Activated naive CD4-positive, alpha-beta T cell treated with anti-CD3 and anti-CD28 coated beads, Interleukin-2, amount 10 ng/mL, durations not matched to agents 7 days and 5 days (primary cell): ENCODE data around the gene NKIRAS2.
A peak's percentile ranks its signal among the peaks of the same experiment; 100 is the strongest.

Source experiments
- CTCF ChIA-PET: fragments of 350-600 bp; sonication (Branson Sonifier 250); formaldehyde crosslinking; loops from one replicate; lab custom pipeline; 2021; ENCODE audit warnings: antibody characterized with exemption; lab: Charles Lee
- DNase-seq: peaks from one replicate; pipeline ENCODE4 v3.0.0-alpha.2; 2020
- H3K27ac Mint-ChIP-seq: one replicate; pipeline ENCODE4 v1.8.0; 2021; ENCODE audit warnings: mild to moderate bottlenecking, moderate library complexity, mixed read lengths
- H3K27me3 Mint-ChIP-seq: one replicate; pipeline ENCODE4 v1.8.0; 2021; ENCODE audit warnings: mild to moderate bottlenecking, mixed read lengths
- H3K36me3 Mint-ChIP-seq: one replicate; pipeline ENCODE4 v1.8.0; 2021; ENCODE audit warnings: mixed read lengths
- H3K4me1 Mint-ChIP-seq: one replicate; pipeline ENCODE4 v1.8.0; 2021; ENCODE audit warnings: mixed read lengths
- H3K4me3 Mint-ChIP-seq: one replicate; pipeline ENCODE4 v1.8.0; 2021; ENCODE audit warnings: mild to moderate bottlenecking, moderate library complexity, mixed read lengths
- H3K9me3 Mint-ChIP-seq: one replicate; pipeline ENCODE4 v1.8.0; 2021; ENCODE audit warnings: mixed read lengths

Gene NKIRAS2

GRCh38 chr17:42061646-42062487 lies 42.0 kb downstream of the NKIRAS2 start:
- Mint-ChIP-seq H3K27ac (no peak overlapping the region), H3K4me1 (peaks cover 33% of the 10 kb centered on the region), H3K36me3 (no peaks in the 10 kb centered on the region), H3K9me3 (no peaks in the 10 kb centered on the region), H3K4me3 (no peak overlapping the region), H3K27me3 (peaks cover 34% of the 10 kb centered on the region)
- CTCF ChIA-PET = interaction anchor here (1.0 to 1.5 kb wide), 2 partner anchors 31 to 43 kb away, joined by 3 to 5 read pairs; partner anchors contain the start of gene NKIRAS2
- DNase-seq = no peak

DNA sequence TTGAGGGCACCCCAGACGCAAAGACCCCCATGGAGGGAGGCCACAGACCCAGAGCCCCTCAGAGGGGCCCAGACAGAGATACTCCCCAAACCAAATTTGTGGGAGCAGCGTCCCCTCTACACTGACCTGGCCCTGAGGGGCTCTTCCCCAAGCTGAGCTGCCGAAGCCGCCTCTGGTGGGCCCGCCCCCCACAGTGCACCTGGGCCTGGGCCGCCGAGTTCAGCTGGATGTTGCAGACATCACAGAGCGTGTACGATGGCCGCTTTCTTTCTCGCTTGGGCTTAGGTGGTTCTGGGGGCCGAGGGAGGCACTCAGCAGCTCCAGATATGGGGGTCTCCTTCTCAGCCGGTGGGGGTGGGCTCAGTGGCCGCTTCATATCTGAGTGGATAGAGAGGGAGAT lies 42.8 kb downstream of the NKIRAS2 start:
- no peaks in the 10 kb centered on the region for H3K9me3 Mint-ChIP-seq

DNA sequence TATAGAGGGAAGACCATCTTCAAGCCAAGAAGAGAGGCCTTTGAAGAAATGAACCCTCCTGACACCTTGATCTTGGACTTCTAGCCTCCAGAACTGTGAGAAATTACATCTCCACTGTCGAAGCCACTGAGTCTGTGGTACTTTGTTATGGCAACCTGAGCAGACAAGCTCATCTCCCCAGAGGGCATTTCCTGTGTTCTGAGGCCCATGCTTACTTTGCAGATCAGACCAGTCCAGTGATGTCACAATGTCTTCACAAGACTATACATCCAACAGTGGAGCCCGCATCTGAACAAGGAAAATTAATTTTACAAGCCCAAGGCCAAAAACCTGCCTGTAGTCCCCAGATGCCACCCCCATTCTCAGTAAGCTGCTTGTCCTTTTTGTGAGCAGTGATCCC lies 45.3 kb downstream of the NKIRAS2 start:
- H3K36me3 Mint-ChIP-seq = no peaks in the 10 kb centered on the region
- no peak for DNase-seq
- peaks cover 48% of the 10 kb centered on the region for H3K27me3 Mint-ChIP-seq
- no peak overlapping the region for H3K4me3 Mint-ChIP-seq
- no peaks in the 10 kb centered on the region for H3K9me3 Mint-ChIP-seq
- CTCF ChIA-PET = interaction anchor here (0.8 to 5.3 kb wide), 16 partner anchors 9 to 104 kb away, joined by 3 to 58 read pairs (median 4); partner anchors contain the start of genes DHX58, NKIRAS2 and ZNF385C
- no peak overlapping the region for H3K27ac Mint-ChIP-seq
- H3K4me1 Mint-ChIP-seq = peaks cover 30% of the 10 kb centered on the region

More for the DNA sequence above, 42.8 kb downstream of the NKIRAS2 start:
- no peak overlapping the region for H3K27ac Mint-ChIP-seq
- H3K36me3 Mint-ChIP-seq = no peaks in the 10 kb centered on the region
- DNase-seq = no peak
- H3K4me1 Mint-ChIP-seq = peaks cover 33% of the 10 kb centered on the region
- CTCF ChIA-PET = interaction anchor here (1.0 to 1.5 kb wide), 3 partner anchors 11 to 43 kb away, joined by 3 to 5 read pairs (median 4); partner anchors contain the start of gene NKIRAS2
- H3K27me3 Mint-ChIP-seq = peaks cover 37% of the 10 kb centered on the region
- H3K4me3 Mint-ChIP-seq = no peak overlapping the region

- Mint-ChIP-seq H3K27ac (no peak overlapping the region), H3K4me1 (peaks cover 36% of the 10 kb centered on the region), H3K9me3 (no peaks in the 10 kb centered on the region), H3K36me3 (no peaks in the 10 kb centered on the region), H3K27me3 (peaks cover 60% of the 10 kb centered on the region), H3K4me3 (no peak overlapping the region)
- CTCF ChIA-PET = interaction anchor here (0.6 to 5.3 kb wide), 21 partner anchors 9 to 339 kb away, joined by 3 to 58 read pairs (median 4); partner anchors contain the start of genes DHX58, KCNH4 and ZNF385C
- DNase-seq = peak; percentile 83
Observed at GRCh38 chr17:42067371-42068091, 47.6 kb downstream of the NKIRAS2 start.

DNA sequence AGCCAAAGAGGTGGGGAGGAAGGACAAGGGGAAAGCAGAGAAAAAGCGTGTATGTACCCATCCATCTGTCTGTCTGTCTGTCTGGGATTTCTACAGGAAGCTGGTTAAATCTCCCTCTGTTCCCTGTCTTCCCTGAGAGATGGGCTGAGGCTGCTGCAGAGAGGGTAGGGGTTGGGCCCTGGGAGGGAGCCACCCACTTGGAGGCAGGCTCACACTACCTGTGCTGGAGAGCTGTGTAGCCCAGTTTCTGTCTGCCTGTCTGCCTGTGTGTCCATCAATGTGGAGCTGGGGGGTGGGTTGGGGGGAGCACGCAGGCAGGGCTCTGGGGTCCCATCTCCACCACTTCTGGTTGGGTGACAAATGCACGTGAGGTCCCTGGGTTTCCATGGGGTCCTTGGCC lies 49.1 kb downstream of the NKIRAS2 start:
- H3K27me3 Mint-ChIP-seq = peaks cover 66% of the 10 kb centered on the region
- H3K27ac Mint-ChIP-seq = no peak overlapping the region
- no peak overlapping the region for H3K4me3 Mint-ChIP-seq
- DNase-seq = no peak
- peaks cover 26% of the 10 kb centered on the region for H3K4me1 Mint-ChIP-seq
- H3K36me3 Mint-ChIP-seq = no peaks in the 10 kb centered on the region
- no peaks in the 10 kb centered on the region for H3K9me3 Mint-ChIP-seq
- CTCF ChIA-PET = interaction anchor here (1.2 to 5.3 kb wide), 8 partner anchors 8 to 46 kb away, joined by 3 to 58 read pairs (median 7); partner anchors contain the start of genes DHX58 and ZNF385C

- Mint-ChIP-seq H3K36me3 (no peaks in the 10 kb centered on the region), H3K27ac (no peak overlapping the region), H3K4me1 (peaks cover 12% of the 10 kb centered on the region), H3K4me3 (no peak overlapping the region), H3K27me3 (peaks cover 73% of the 10 kb centered on the region), H3K9me3 (no peaks in the 10 kb centered on the region)
- CTCF ChIA-PET = interaction anchor here (1.5 to 1.6 kb wide), 3 partner anchors 48 to 71 kb away, joined by 3 to 4 read pairs (median 4); no protein-coding TSS in a partner anchor
- DNase-seq = no peak
Observed at GRCh38 chr17:42071810-42072209, 51.9 kb downstream of the NKIRAS2 start.

GRCh38 chr17:42072323-42073187 lies 52.7 kb downstream of the NKIRAS2 start:
- H3K36me3 Mint-ChIP-seq = no peaks in the 10 kb centered on the region
- peaks cover 12% of the 10 kb centered on the region for H3K4me1 Mint-ChIP-seq
- H3K4me3 Mint-ChIP-seq = no peak overlapping the region
- H3K27me3 Mint-ChIP-seq = peaks cover 69% of the 10 kb centered on the region
- no peaks in the 10 kb centered on the region for H3K9me3 Mint-ChIP-seq
- DNase-seq = no peak
- H3K27ac Mint-ChIP-seq = no peak overlapping the region
- CTCF ChIA-PET = interaction anchor here (1.5 to 1.6 kb wide), 3 partner anchors 49 to 70 kb away, joined by 3 to 4 read pairs (median 4); no protein-coding TSS in a partner anchor
